KOPT-K1 (cell line): ENCODE data around the gene RENBP.
A peak's percentile ranks its signal among the peaks of the same experiment; 100 is the strongest.

Experiments used
- H3K27ac ChIP-seq: fragments of 200-600 bp; sonication (generic); 2 replicates; pipeline ENCODE4 v1.5.1; 2016; ENCODE audit warnings: antibody characterized with exemption, mild to moderate bottlenecking, low read depth, low read length; ENCODE audit not compliant: poor library complexity, severe bottlenecking
- H3K36me3 ChIP-seq: fragments of 200-600 bp; sonication (generic); 2 replicates; pipeline ENCODE4 v1.5.1; 2017; ENCODE audit warnings: antibody characterized with exemption, mild to moderate bottlenecking, low read length, moderate library complexity; ENCODE audit not compliant: insufficient read depth
- H3K9me3 ChIP-seq: fragments of 200-600 bp; sonication (generic); 2 replicates; pipeline ENCODE4 v1.5.1; 2017; ENCODE audit warnings: antibody characterized with exemption, low read length, mild to moderate bottlenecking; ENCODE audit not compliant: insufficient read depth, poor library complexity, severe bottlenecking

RENBP gene

DNA sequence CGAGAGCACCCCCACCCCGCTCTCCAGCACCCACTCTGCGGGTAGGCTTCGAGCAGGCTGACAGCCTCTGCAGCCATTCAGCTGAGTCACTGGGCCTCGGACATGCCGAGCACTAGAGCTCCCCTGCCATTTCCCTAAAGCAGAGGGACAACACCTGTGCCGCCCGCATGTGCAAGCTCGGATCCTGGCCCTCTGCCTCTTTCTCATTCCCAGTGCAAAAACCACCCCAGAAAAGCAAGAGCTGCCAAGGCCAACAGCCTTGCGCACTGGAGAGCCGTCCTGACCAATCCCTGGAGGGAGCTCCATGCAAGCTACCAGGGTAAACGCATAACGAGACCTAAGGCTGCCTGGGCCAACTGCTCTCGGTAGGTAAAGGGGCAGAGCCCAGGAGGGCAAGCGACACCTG, 21.8 kb upstream of the RENBP start:
- Histone ChIP-seq H3K27ac (peak overlapping the region; percentile 100), H3K9me3 (no peaks in the 10 kb centered on the region), H3K36me3 (peaks cover 75% of the 10 kb centered on the region)

DNA sequence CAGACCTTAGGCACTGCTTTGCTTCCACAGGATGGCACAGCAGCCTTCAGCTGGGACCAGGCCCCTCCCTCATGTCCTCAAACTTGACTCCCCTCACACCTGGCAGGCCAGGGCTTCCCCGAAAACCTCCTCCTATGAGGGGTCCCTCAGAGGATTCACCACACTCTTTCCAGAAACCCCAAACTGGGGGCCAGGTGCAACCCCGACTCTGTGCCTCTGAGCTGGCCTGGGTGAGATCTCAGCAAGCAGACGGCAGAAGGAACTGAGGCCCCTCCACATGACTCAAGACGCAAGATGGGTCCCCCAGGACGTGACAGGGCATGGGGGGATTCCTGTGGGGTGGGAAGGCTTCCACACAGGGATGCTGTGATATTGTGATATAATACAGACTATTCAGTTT, 21.0 kb upstream of the RENBP start:
- peaks cover 84% of the 10 kb centered on the region for H3K36me3 ChIP-seq
- peak overlapping the region; percentile 100 for H3K27ac ChIP-seq
- H3K9me3 ChIP-seq = no peaks in the 10 kb centered on the region

DNA sequence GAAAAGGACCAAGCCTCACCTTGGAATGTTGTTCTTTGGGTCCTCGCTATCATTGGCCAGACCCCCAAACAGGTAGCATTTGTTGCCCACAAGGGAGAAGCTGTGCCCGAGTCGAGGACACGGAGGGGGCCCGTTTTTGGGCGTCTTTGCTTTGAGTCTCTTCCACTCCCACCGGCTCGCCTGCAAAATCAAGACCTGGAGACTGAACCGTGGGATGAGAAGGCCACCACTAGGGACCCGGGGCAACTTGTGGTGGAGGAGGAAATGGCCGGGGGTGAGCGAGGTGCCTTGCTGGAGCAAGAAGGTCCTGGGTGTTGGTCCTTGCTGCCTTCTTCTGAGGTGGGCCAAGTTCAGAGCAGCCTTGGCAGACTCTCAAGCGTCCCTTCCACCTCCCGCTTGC, 19.7 kb upstream of the RENBP start:
- Histone ChIP-seq H3K27ac (no peak overlapping the region), H3K9me3 (no peaks in the 10 kb centered on the region), H3K36me3 (peaks cover 90% of the 10 kb centered on the region)

DNA sequence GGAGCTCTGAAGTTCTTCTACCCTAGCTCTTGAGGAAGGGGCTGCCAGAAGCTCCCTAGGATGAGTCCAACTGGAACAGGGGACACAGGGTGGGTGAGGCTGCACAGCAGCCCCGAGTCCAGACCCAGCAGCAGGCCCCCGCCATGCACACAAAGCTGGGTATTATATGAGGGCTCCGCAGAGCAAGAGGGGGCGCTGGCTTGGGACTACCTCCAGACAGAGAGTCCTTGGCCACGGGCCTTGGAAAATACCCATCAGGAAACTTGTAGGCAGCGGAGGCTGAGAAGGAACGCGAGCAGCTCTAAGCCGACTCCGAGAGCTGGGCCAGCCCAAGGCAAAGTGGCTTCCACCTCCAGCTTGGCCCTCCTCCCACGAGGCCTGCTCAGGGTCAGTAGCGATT, 19.1 kb upstream of the RENBP start:
- peaks cover 93% of the 10 kb centered on the region for H3K36me3 ChIP-seq

DNA sequence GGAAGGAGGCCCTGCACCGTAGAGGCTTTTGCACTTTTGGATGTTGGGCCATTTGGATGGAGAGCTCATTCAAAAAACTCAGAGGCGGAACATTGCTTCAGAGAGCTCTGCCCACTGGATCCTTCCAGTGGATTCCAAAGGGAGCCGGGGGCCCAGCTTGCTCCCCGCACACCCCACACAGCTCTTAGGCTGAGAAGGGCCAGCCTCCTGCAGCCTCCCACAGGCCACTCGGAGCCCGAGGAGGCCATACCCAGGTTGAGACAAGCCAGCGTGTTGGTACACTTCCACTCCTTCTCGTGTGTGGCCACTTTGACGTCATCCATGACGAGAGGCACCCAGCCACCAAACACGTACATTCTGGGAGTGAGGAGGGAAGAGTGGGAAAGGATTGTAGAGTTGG, 16.8 kb upstream of the RENBP start:
- H3K9me3 ChIP-seq = no peaks in the 10 kb centered on the region
- H3K36me3 ChIP-seq = peaks cover 99% of the 10 kb centered on the region
- no peak overlapping the region for H3K27ac ChIP-seq

More for the DNA sequence above, 19.1 kb upstream of the RENBP start:
- Histone ChIP-seq H3K27ac (no peak overlapping the region), H3K9me3 (no peaks in the 10 kb centered on the region)

DNA sequence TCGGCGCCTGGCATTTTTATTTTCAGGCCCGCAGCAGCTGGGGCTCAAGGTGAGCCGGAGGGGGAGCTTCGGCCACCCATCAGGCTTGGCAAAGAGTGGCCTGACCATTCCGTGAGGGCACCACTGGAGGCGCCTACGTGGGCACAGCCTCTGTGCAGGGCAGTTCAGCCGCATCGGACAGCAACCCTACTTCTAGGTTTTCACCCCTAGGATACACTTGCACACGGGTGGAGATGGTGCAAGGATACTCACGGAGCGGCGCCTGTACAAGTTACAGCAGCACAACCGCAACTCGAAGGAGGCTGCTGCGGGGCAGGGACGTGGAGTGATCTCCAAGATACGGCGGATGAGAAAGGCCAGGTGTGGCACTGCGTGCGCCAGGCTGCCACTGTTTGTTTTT, 16.3 kb upstream of the RENBP start:
- no peaks in the 10 kb centered on the region for H3K9me3 ChIP-seq
- H3K36me3 ChIP-seq = peaks cover 100% of the 10 kb centered on the region
- H3K27ac ChIP-seq = no peak overlapping the region

DNA sequence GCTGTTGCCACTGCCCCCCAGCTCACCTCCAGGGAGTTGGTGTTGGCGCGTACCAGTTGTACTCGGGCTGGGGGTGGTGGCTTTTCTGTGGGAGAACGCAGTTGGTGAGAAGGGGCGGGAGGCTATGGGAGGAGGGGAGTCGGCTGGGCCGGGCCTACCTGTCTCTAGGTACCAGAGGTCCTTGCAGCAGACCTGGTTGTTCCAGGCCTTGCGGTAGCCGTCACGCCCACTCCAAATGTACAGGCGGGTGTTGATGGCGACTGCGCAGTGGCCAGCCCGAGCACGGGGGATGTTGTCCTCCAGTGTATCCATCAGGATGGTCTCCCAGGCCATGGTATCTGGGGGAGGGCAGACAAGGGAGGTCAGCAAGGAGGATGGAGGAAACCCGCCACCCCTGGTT, 15.6 kb upstream of the RENBP start:
- Histone ChIP-seq H3K36me3 (peaks cover 100% of the 10 kb centered on the region), H3K27ac (no peak overlapping the region), H3K9me3 (no peaks in the 10 kb centered on the region)

DNA sequence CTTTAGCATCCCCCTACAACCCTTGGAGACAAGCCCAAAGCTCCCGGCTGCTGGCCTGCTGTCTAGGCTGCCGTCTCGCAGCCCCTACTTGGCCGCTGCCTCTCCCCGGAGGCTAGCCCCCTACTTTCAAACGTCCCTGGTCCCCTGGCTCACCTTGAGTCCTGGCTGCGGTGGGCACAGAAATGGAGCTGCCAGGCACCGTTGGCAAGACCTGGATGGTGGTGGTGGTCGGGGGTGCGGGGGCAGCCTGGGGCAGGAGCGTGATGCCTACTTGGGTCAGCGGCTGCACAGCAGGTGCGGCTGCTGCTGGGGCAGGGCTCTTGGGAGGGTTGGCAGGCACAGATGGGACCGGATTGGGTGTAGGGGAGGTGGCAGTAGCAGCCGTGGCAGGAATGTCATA, 15.2 kb upstream of the RENBP start:
- Histone ChIP-seq H3K27ac (no peak overlapping the region), H3K36me3 (peaks cover 100% of the 10 kb centered on the region)

DNA sequence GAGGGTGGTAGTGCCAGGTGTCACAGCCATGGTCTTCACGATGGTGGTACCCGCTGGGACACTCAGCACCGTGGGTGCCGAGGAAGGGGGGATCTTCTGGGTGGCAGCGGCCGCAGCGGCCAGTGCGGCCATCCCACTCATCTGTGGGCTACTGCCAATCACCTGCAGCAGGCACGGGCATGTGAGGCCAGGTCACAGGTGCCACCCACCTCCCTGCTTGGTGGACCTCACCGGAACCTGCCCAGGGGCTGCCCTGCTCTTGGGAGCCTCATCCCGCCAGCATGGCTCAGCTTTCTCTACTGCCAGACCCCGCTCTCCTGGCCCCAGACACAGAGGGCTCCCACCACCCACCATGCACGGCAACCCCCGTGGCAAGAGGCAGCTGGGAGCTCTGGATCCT, 14.2 kb upstream of the RENBP start:
- Histone ChIP-seq H3K9me3 (no peaks in the 10 kb centered on the region), H3K36me3 (peaks cover 100% of the 10 kb centered on the region), H3K27ac (no peak overlapping the region)

More for the DNA sequence above, 15.2 kb upstream of the RENBP start:
- no peaks in the 10 kb centered on the region for H3K9me3 ChIP-seq

DNA sequence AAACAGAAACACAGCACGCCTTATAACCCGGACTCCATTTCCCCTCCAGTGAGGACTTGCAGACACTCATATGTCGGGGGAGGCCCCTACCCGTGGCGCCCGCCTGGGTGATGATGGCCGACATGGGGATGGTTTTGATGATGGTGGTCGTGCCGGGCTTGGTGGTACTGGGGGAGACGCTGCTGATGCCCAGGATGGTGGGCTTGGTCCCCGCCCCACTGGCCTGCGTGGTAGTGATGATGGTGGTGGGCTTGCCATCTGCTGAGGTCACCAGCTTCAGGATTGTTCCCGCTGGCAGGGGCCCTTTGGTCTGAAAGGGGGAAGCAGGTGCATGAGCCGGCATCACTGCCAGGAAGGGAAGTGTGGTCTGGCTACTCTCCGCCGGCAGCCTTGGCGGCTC, 12.8 kb upstream of the RENBP start:
- Histone ChIP-seq H3K27ac (no peak overlapping the region), H3K36me3 (peaks cover 100% of the 10 kb centered on the region)

DNA sequence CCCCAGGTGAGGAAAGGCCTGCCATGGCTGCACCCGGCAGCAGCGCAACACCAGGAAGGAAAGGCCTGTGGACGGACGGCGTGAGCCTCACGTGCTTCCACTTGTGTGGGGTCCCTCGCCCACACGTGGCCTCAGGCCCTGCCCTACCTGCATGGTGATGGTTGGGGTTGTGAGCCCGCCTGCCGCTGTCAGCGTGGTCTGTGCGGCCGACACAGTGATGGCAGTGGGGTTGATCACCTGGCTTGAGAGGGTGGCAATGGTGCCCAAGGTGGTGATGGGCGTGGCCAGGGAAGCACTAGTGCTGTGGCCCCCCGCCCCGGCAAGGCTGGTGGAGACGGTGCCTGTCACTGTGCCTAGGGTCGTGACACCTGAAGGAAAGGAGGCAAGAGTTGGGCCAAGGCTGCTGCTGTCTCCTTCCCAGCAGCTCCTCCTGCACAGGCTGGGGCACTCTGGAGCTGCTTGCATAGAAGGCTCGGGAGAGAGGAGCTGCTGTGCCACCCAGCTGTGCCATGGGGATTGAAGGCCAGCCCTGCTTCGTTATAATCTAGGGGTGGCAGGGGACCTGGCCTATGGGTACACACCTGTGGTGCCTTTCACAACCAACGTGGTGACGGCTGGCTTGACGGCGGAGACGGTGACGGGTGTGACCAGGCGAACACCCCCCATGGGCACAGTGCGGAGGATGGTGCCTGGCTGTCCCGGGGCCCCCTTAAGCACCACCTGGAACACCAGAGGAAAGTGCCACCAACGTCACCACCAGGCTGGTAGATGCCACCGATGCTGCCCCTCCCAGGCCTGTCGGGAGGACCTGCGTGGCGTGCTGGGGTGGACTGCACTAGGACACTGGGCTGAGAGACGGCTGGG, 11.8 kb upstream of the RENBP start:
- Histone ChIP-seq H3K9me3 (no peaks in the 10 kb centered on the region), H3K36me3 (peaks cover 100% of the 10 kb centered on the region), H3K27ac (no peak overlapping the region)

More for the DNA sequence above, 12.8 kb upstream of the RENBP start:
- H3K9me3 ChIP-seq = no peaks in the 10 kb centered on the region

DNA sequence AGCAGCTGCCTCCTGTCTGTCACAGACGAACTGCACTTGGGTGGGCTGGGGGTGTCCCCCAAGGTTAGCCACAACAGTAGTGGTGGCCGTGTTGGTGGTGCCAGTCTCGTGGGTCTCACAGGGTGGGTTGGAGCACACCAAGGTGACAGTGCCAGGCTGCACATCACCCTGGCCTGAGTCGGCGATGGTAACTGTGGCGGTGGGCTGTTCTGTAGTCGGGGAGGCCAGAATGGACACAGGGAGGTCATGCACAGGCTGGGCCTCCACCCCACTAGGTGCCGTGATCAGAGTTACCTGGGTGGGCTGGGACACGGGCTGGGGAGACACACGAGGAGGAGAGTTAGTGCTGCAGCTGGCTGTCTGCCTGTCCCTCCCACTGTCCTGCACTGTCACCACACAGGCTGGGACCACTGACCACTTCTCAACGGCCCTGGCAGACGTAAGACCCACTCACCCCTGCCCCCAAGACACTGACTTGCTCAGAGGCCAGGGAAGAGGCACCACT, 10.8 kb upstream of the RENBP start:
- Histone ChIP-seq H3K9me3 (no peaks in the 10 kb centered on the region), H3K27ac (no peak overlapping the region), H3K36me3 (peaks cover 100% of the 10 kb centered on the region)

DNA sequence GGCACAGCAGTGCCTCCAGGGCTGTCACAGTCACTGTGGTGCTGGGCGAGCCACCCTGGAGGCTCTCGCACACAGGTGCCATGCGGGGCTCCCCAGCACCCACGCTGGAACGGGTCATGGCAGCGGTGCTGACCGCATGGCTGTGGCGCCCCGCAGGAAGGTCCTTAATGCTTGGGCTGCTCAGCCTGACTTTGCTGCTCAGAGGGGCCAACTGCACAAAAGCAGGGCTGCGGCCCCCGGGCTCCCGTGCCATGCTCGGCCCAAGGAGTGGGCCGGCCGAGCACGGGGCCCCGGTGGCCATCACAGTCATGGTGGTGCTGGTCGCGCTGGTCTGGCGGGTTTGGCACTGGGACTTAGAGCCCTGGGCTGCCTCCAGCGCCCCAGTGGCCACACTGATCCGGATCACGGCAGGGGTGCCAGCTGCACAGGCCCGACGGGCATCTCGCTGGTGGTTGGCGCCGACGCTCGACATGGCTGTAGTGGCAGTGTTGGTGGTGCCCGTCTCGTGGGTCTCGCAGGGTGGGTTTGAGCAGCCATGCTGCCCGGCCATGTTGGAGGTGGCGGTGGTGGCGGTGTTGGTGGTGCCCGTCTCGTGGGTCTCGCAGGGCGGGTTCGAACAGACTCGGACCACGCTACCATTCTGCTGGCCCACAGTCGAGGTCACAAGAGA, 10.2 kb upstream of the RENBP start:
- Histone ChIP-seq H3K9me3 (no peaks in the 10 kb centered on the region), H3K27ac (no peak overlapping the region), H3K36me3 (peaks cover 100% of the 10 kb centered on the region)

DNA sequence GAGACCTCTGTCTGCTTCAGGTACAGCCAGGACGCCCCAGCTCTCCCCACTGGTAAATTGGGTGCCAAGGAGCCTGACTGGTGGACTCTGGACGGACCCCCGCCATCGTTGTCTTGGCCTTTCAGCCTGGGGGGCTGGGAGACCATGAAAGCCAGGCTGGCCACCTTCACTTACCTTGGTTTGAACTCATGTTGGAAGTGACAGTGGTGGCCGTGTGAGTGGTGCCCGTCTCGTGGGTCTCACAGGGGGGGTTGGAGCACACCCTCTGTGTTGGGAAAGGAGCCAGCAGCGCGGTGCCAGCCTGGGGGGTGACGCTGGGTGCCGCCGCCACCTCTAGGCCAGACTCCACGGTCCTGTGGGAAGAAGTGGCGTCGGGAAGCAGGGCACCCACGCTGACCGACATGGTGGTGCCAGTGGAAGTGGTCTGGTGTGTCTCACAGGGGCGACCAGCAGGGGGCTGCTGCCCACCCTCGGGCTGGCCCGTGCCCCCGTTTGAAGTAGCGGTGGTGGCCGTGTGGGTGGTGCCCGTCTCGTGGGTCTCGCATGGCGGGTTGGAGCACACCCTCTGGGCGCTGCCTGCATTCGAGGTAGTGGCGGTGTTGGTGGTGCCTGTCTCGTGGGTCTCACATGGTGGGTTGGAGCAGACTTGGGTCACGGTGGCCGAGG, 9.6 kb upstream of the RENBP start:
- no peak overlapping the region for H3K27ac ChIP-seq
- H3K9me3 ChIP-seq = no peaks in the 10 kb centered on the region
- H3K36me3 ChIP-seq = peaks cover 98% of the 10 kb centered on the region

DNA sequence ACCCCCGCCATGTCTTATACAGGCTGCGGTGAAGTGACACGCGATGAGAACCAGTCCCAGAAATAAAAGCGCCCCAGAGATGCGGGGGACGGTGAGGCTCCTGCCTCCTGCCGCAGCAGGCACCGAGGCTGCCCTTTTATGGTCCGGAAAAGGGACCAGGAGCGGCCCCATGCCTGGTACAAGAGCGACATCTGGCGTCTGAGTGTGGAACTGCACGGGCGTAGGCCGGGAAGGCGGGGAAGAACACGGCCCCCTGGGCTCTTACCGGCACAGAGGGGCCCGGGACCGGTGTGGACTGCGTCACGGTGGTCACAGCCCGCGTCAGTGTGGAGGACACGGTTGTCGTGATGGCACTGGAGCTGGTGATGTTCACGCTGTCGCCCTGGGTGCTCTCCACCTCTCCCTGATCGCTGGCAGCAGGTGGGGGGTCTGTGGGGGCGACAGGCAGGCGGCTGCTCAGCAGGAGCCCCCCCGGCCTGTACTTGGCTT, 8.9 kb upstream of the RENBP start:
- H3K36me3 ChIP-seq = peaks cover 98% of the 10 kb centered on the region
- no peaks in the 10 kb centered on the region for H3K9me3 ChIP-seq
- no peak overlapping the region for H3K27ac ChIP-seq
